IMR-90 (cell line): ENCODE measurements around the gene ZFP90. TPM values are rescaled to one million over a fixed set of nuclear protein-coding genes. Genes with fewer than 3 reads are reported as not detected.
A peak's percentile ranks its signal among the peaks of the same experiment; 100 is the strongest.

Experiments
- ATAC-seq: fragments of 200-7000 bp; cut with Tn5 transposase; 2 replicates; pipeline ENCODE4 v1.9.1; 2020; ENCODE audit warnings: low read depth, mild to moderate bottlenecking, moderate library complexity
- BruUV-seq: library from RNA; stranded (reverse); fragments of 400-500 nt; replicated peaks from 2 replicates; lab custom pipeline; 2021; lab: Mats Ljungman, UMichigan
- CTCF ChIA-PET: fragments of 300-600 bp; formaldehyde crosslinking; extraction: SDS; loops from one replicate; lab custom pipeline; 2021; ENCODE audit warnings: antibody characterized with exemption; lab: Yijun Ruan, JAX
- POLR2A ChIA-PET: fragments of 300-600 bp; sonication (Branson Sonifier 250); formaldehyde crosslinking; loops from one replicate; lab custom pipeline; 2022; ENCODE audit warnings: antibody characterized with exemption; ENCODE audit not compliant: unreplicated experiment; lab: Charles Lee
- DNase-seq: peaks from one replicate; pipeline ENCODE4 v3.0.0; 2013
- H2AFZ ChIP-seq: replicated peaks from 2 replicates; pipeline ENCODE3; 2013; ENCODE audit warnings: low read length, mild to moderate bottlenecking; ENCODE audit not compliant: poor library complexity
- H2AK5ac ChIP-seq: 2 replicates; pipeline ENCODE4 v1.6.1; 2013; ENCODE audit warnings: low read depth, low read length, inconsistent platforms
- H2AK9ac ChIP-seq: replicated peaks from 2 replicates; pipeline ENCODE3; 2013; ENCODE audit warnings: mild to moderate bottlenecking, low read depth, low read length, moderate library complexity; ENCODE audit not compliant: poor library complexity
- H2BK120ac ChIP-seq: 2 replicates; pipeline ENCODE4 v1.6.1; 2013; ENCODE audit warnings: low read depth, low read length, inconsistent platforms
- H2BK15ac ChIP-seq: 3 replicates; pipeline ENCODE4 v1.6.1; 2013; ENCODE audit warnings: low read depth, low read length, inconsistent platforms
- H2BK20ac ChIP-seq: 2 replicates; pipeline ENCODE4 v1.6.1; 2013; ENCODE audit warnings: low read depth, mild to moderate bottlenecking, inconsistent platforms, low read length, moderate library complexity
- H2BK5ac ChIP-seq: 2 replicates; pipeline ENCODE4 v1.6.1; 2013; ENCODE audit warnings: mild to moderate bottlenecking, low read depth, low read length, inconsistent platforms; ENCODE audit not compliant: poor library complexity, severe bottlenecking
- H3K14ac ChIP-seq: replicated peaks from 2 replicates; pipeline ENCODE4 v1.6.1; 2013; ENCODE audit warnings: low read depth, low read length, inconsistent platforms
- H3K18ac ChIP-seq: 2 replicates; pipeline ENCODE4 v1.6.1; 2013; ENCODE audit warnings: low read depth, low read length, control low read depth
- H3K23ac ChIP-seq: 2 replicates; pipeline ENCODE4 v1.6.1; 2013; ENCODE audit warnings: low read depth, low read length, inconsistent platforms
- H3K27ac ChIP-seq: 2 replicates; pipeline ENCODE4 v1.5.1; 2013; ENCODE audit warnings: mild to moderate bottlenecking, control low read depth, low read length; ENCODE audit not compliant: insufficient read depth
- H3K27me3 ChIP-seq: 2 replicates; pipeline ENCODE4 v1.6.1; 2013; ENCODE audit warnings: low read length; ENCODE audit not compliant: control insufficient read depth, insufficient read depth
- H3K36me3 ChIP-seq: 2 replicates; pipeline ENCODE4 v1.6.1; 2013; ENCODE audit warnings: low read length, mixed read lengths; ENCODE audit not compliant: control insufficient read depth, insufficient read depth
- H3K4ac ChIP-seq: 2 replicates; pipeline ENCODE4 v1.6.1; 2013; ENCODE audit warnings: low read depth, low read length, inconsistent platforms
- H3K4me1 ChIP-seq: 2 replicates; pipeline ENCODE4 v1.6.1; 2013; ENCODE audit warnings: low read length, mixed read lengths; ENCODE audit not compliant: control insufficient read depth, insufficient read depth
- H3K4me2 ChIP-seq: 2 replicates; pipeline ENCODE4 v1.6.1; 2013; ENCODE audit warnings: low read depth, mild to moderate bottlenecking, control low read depth, low read length, moderate library complexity
- H3K4me3 ChIP-seq: 2 replicates; pipeline ENCODE4 v1.5.1; 2013; ENCODE audit warnings: low read depth, mild to moderate bottlenecking, control low read depth, low read length, moderate library complexity; ENCODE audit not compliant: insufficient read depth
- H3K56ac ChIP-seq: 2 replicates; pipeline ENCODE4 v1.6.1; 2013; ENCODE audit warnings: low read length, inconsistent platforms; ENCODE audit not compliant: insufficient read depth; ENCODE audit errors: extremely low read depth
- H3K79me1 ChIP-seq, 2 experiments: 2 replicates each; pipeline ENCODE4 v1.6.1; 2013; ENCODE audit warnings: low read length in 2 of 2, inconsistent platforms in 1 of 2, low read depth in 1 of 2
- H3K9ac ChIP-seq: 2 replicates; pipeline ENCODE4 v1.6.1; 2013; ENCODE audit warnings: low read depth, low read length, control low read depth
- H3K9me1 ChIP-seq: 2 replicates; pipeline ENCODE4 v1.6.1; 2013; ENCODE audit warnings: low read length, inconsistent platforms; ENCODE audit not compliant: insufficient read depth
- H3K9me3 ChIP-seq: 2 replicates; pipeline ENCODE4 v1.6.1; 2013; ENCODE audit warnings: low read length; ENCODE audit not compliant: control insufficient read depth, insufficient read depth
- H4K20me1 ChIP-seq: 2 replicates; pipeline ENCODE4 v1.6.1; 2013; ENCODE audit warnings: low read length, inconsistent platforms; ENCODE audit not compliant: insufficient read depth
- H4K5ac ChIP-seq: 2 replicates; pipeline ENCODE4 v1.6.1; 2013; ENCODE audit warnings: mild to moderate bottlenecking, low read depth, low read length, control low read depth
- H4K8ac ChIP-seq, 2 experiments: 2 replicates each; pipeline ENCODE4 v1.6.1; 2013; ENCODE audit warnings: low read depth in 2 of 2, low read length in 2 of 2, control low read depth in 1 of 2, inconsistent platforms in 1 of 2
- H4K91ac ChIP-seq: 2 replicates; pipeline ENCODE4 v1.6.1; 2013; ENCODE audit warnings: low read depth, low read length, inconsistent platforms; ENCODE audit not compliant: insufficient read depth
- MAZ ChIP-seq: IDR thresholded peaks from 2 replicates; pipeline ENCODE4 v1.6.1; 2012; ENCODE audit warnings: low read depth, mild to moderate bottlenecking, low read length, improper control_type of control experiment, moderate library complexity, borderline replicate concordance
- MXI1 ChIP-seq: IDR thresholded peaks from 2 replicates; pipeline ENCODE4 v1.6.1; 2012; ENCODE audit warnings: low read depth, mild to moderate bottlenecking, low read length, moderate library complexity, borderline replicate concordance
- RFX5 ChIP-seq: IDR thresholded peaks from 2 replicates; pipeline ENCODE4 v1.8.0; 2012; ENCODE audit warnings: low read depth, mild to moderate bottlenecking, low read length, moderate library complexity
- WGBS, 2 experiments: methylation state at CpG; one replicate each; pipeline versions ENCODE4 v1.1.5 to v1.1.7; 2013; ENCODE audit warnings: missing lambda C conversion rate in 2 of 2; ENCODE audit not compliant: insufficient read length in 1 of 2; ENCODE audit errors: extremely low coverage in 2 of 2; 5-methylcytosine and 5-hydroxymethylcytosine counted together
- dilution Hi-C: fragments of 300-500 bp; cut with HindIII; formaldehyde crosslinking; loops from one replicate; pipeline ENCODE4 v1.14.3; 2018; ENCODE audit warnings: low sequenced_read_pairs; ENCODE audit not compliant: unreplicated experiment
- in situ Hi-C: fragments of 300-500 bp; cut with MboI; formaldehyde crosslinking; loops from 3 replicates; pipeline ENCODE4 v1.14.3; 2019; ENCODE audit warnings: low sequenced_read_pairs, inconsistent platforms, mixed read lengths
- intact Hi-C: fragments of 100-400 bp; cut with micrococcal nuclease; formaldehyde crosslinking; loops from 2 replicates; pipeline ENCODE4 v1.10.0; 2022
- polyA plus RNA-seq, 3 experiments: library from polyadenylated mRNA; depleted of rRNA; stranded (reverse); fragments of >200 nt; gene quantifications; 2 replicates each; pipeline ENCODE4 v1.2.3, GENCODE V29; 2012; ENCODE audit warnings: low replicate concordance in 1 of 3
- total RNA-seq: library from RNA; depleted of rRNA; stranded (reverse); fragments of >200 nt; gene quantifications from 2 replicates; pipeline ENCODE4 v1.2.3, GENCODE V29; 2012

The ZFP90 gene
- total and polyA plus RNA-seq, 2 of the 4 experiments (the other 2 are of a cell fraction): 7.3 to 22.6 TPM

GRCh38 chr16:68529931-68530701 lies 9.0 kb upstream of the ZFP90 start:
- 0% methylated on average over 20 of the region's 56 CpGs; no CpG with 5 or more reads in 1 of the 2 experiments for WGBS, 2 experiments
- ChIA-PET CTCF (interaction anchor here (1.0 to 1.5 kb wide), 2 partner anchors 9 to 61 kb away, joined by 3 read pairs; no protein-coding TSS in a partner anchor), POLR2A (no interaction called here)
- intact Hi-C loops: loop anchor here (5.0 to 10.0 kb wide), 2 partner anchors 175 to 372 kb away; no protein-coding TSS in a partner anchor
- H3K23ac ChIP-seq: 0 out of 2 replicates have a peak overlapping the region, but pooled peaks have one; percentile 34
- no peak overlapping the region for H2BK120ac ChIP-seq
- TF ChIP-seq RFX5 (no peak), MAZ (peak; percentile 78; the same call in 1 of the 2 replicates), MXI1 (peak; percentile 73; the same call in 1 of the 2 replicates)
- no peaks in the 10 kb centered on the region for H3K9me3 ChIP-seq
- H2BK5ac ChIP-seq: no peak overlapping the region
- H4K20me1 ChIP-seq: no peaks in the 10 kb centered on the region
- peak overlapping the region; percentile 52 for H3K9ac ChIP-seq
- dilution Hi-C loops: no loop called here
- 0 out of 2 replicates have a peak, but pooled peaks cover 3% of the 10 kb centered on the region for H3K4me1 ChIP-seq
- 0 out of 3 replicates have a peak overlapping the region, but pooled peaks have one; percentile 10 for H2BK15ac ChIP-seq
- no peaks in the 10 kb centered on the region for H3K27me3 ChIP-seq
- peak overlapping the region; percentile 51 to 83; a peak in 2 of 4 replicates for H4K8ac ChIP-seq
- H3K4me2 ChIP-seq: peak overlapping the region; percentile 98
- peak overlapping the region; percentile 99 for H2AFZ ChIP-seq
- no peak overlapping the region for H2AK5ac ChIP-seq
- peak overlapping the region; percentile 89 for H2AK9ac ChIP-seq
- peak overlapping the region; percentile 54 for H3K4me3 ChIP-seq
- peaks cover 0 to 4% of the 10 kb centered on the region in 2 experiments; a peak in 1 of 4 replicates for H3K79me1 ChIP-seq
- H3K4ac ChIP-seq: no peak overlapping the region
- no peak overlapping the region for H4K91ac ChIP-seq
- DNase-seq (peak; percentile 75), ATAC-seq (peak; percentile 95)
- no peak overlapping the region; the same call in 1 of the 2 replicates for H3K27ac ChIP-seq
- no peak overlapping the region for H3K14ac ChIP-seq
- in situ Hi-C loops: loop anchor here (5.0 to 10.0 kb wide), 2 partner anchors 65 to 592 kb away; no protein-coding TSS in a partner anchor
- no TSS peak for BruUV-seq
- H3K9me1 ChIP-seq: 0 out of 2 replicates have a peak, but pooled peaks cover 3% of the 10 kb centered on the region
- no peak overlapping the region for H3K18ac ChIP-seq
- H3K56ac ChIP-seq: no peak overlapping the region
- no peak overlapping the region for H2BK20ac ChIP-seq
- H3K36me3 ChIP-seq: no peaks in the 10 kb centered on the region
- peak overlapping the region; percentile 26; the same call in 1 of the 2 replicates for H4K5ac ChIP-seq
